HG02884 (cell line): ENCODE data around the gene STX8.

Source experiments
- ATAC-seq: cut with Tn5 transposase; IDR thresholded peaks from one replicate; pipeline ENCODE4 v1.9.1; 2021; ENCODE audit warnings: mild to moderate bottlenecking, moderate library complexity; ENCODE audit not compliant: unreplicated experiment

STX8 gene

GRCh38 chr17:9231449-9232154 lies 344.0 kb downstream of the STX8 start:
- ATAC-seq, result no peak

GRCh38 chr17:9230861-9231260 lies 344.8 kb downstream of the STX8 start:
- ATAC-seq, result no peak

GRCh38 chr17:9230346-9230745 lies 345.3 kb downstream of the STX8 start:
- no peak for ATAC-seq

GRCh38 chr17:9229826-9230201 lies 345.8 kb downstream of the STX8 start:
- no peak for ATAC-seq

DNA sequence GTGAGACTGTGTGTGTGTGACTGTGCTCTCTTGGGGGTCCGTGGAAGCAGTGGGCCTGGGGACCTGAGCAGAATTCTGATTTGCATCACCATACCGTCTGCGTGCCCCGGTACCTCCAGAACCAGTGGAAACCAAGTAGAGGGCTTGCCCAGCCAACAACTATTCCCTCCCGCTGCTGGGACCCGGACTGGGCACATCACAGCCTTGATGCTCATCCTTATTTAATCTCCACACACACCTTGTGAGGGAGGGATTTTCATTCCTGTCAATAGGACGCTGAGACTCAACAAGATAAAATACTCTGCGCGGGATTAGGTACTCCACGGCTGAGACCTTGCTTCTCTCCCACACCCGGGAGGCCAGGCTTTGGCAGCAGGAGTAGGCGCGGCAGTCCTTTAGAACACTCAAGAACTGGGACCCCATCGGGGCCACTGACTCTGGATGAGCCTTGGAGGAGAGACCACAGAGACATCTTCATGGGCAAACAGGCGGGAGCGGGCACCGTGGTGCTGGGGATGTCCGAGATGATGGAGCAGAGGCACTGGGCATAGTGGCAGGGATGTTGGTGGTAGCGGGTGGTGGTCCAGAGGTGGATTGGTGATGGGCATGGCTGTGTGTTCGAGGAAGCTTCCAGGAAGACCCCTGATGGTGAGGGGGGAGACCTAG lies 346.3 kb downstream of the STX8 start:
- ATAC-seq, result no peak

DNA sequence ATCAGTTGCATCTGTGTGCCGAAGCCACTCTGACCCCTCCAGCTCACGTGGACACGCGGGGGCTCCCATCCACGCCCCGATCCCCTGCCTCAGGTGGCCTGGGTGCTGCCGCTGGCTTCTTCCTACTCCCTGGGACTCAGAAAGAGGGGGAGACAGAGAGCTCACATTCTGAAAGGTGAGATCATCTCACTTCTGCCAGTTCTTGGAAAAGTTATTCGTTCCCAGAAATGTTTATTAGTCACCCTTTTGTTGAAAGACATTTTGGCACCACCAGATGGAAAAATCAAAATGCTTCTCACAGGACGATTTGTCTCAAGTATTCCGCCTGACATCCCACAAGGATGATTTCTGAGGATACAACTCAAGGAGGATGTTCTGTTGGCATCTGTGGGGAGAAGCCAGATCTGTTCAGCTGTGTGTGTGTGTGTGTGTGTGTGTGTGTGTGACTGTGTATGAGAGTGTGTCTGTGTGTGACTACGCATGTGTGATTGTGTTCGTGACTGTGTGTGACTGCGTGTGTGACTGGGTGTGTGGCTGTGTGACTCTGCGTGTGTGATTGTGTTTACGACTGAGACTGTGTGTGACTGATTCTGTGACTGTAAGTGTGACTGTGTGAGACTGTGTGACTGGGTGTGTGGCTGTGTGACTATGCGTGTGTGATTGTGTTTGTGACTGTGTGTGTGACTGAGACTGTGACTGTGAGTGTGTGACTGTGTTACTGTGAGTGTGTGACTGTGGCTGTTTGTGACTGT lies 347.0 kb downstream of the STX8 start:
- no peak for ATAC-seq

- ATAC-seq, result no peak
These were observed 347.7 kb downstream of the STX8 start for GRCh38 chr17:9227819-9228407.

- ATAC-seq, result no peak
These were observed 348.9 kb downstream of the STX8 start for GRCh38 chr17:9226794-9227135.

- no peak for ATAC-seq
These were observed 349.4 kb downstream of the STX8 start for GRCh38 chr17:9226130-9226793.

DNA sequence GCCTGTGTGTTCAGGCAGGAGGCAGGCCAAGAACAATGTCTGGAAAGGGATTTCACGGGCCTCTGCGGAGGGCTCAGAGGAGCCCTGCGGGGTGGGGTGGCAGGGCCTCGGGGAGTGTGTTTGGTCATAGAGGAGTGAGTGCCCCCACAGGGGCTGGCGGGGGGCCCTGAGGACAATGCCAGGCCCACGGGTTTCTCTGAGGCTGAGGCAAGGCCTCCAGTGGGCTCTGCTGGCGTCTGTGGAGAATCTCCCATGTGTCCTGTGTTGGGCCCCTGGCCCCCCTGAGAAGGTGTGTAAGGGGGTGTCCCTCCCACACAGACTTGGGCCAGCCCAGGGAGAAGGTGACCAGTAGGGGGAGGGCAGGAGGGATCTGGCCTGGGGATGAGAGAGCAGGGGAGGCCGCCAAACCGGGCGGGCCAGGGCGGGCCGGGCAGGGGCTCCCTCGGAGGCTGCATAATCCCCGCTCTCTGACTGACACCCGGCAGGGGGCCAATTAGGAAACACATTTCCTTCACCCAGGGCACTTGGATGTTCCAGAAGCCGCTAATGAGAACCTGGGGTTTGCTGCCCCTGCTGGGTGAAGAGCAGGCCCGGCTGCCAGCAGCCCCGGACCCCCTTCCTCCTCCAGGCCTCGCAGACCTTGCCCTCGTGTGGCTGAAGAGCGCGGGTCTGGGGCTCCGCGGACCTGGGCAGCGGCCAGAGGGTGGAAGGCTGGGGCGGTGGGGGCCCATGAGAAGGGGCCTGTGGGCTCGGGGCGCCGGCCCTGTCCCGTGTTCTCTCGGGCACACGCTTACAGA lies 350.1 kb downstream of the STX8 start:
- no peak for ATAC-seq

- ATAC-seq, result no peak
These were observed 351.1 kb downstream of the STX8 start for GRCh38 chr17:9224485-9224884.

DNA sequence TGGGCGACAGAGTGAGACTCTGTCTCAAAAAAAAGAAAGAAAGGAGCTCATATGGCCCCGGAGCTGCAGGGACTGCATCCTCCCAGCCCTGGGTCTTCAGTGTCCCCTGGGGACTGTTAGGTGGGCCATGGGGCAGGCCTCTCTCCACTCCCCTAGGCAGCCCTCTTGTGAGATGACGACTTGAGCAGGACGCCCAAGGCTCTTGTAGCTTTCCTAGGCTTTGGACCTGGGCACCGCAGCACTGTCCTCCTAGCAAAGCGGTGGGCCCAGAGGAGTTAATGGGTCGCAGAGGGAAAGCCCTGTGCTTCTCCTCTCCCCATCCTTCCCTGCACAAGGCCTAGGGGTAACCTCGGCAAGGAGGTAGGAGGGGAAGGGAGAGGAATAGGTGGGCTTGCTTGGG lies 352.1 kb downstream of the STX8 start:
- no peak for ATAC-seq

DNA sequence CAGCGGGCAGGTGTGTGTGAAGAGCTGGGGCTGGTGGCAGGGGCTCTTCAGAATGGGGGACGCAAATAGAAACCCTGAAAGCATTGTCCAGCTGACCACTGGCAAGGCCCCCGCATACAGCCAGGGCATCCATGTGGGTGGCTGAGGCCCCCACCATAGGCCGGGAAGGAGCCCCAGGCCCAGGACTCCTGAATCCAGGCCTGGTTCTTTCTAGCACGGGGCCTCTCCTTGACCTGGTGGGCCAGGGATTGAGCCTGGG lies 353.8 kb downstream of the STX8 start:
- ATAC-seq, result no peak

DNA sequence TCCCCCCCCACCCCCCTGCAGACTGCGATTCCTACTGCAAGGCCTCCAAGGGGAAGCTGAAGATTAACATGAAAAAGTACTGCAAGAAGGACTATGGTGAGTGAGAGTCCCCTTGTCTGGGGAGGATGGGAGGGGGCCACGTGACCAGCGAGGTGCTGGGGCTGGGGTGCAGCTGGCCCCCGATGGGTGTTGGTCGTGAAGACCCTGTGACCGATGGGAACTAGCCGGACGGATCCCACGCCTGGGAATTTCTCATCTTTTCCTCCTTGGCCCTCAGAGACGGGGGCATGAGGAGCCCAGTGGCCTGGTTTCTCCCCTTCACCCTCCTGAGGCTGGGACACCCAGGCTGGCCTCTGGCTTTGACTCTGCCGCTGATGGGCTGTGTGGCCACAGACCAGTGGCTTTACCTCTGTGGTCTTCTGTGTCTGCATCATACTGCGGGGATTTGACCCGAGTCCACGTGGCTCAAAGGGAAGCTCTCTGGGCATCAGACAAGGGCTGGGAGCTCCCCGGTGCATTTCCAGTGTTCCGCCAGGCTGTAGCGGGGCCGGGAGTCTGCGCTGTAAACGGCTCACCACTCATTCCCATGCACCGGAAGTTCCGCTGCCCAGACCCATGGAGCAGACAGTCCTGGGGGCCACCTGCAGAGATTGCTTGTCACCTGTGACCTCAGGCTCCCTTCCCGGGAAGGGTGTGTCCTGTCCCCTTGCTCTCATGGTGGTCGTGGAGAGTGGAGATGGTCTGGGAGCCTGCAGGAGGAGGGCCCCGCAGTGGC lies 354.3 kb downstream of the STX8 start:
- ATAC-seq, result no peak

DNA sequence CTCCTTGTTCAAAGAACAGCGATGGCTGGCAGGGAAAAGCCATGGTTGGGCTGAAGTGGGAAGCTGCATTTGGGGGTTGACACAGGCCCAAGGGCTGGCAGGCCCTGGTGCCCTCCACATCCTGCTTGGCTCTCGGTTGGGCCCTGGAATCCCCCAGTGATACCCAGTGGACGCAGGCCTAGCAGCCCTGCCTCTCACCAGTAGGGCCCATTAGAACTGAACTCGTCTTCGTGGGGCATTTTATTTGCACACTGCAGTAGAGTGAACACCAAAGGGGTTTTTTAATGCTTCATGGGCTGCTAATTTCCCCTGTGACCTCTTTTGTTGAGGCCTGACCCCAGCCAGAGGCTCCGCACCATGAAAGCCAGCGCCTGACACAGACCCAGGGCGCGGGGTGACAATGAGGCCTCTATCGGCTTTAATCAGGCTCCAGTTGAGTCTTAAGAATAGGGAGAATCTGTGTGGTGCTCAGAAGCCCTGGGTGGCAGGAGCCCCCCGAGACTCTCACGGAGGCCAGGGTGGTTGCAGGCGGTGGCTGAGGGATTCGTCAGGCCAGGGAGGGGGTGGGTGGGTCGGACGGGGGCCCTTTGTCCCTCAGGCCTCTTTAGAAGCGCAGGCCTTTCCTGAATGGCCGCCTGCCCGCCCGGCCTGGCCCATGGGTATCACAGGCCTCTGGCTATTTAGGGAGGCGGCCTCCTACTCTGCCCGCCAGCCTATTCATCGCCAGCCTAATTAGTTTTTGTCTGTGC lies 355.0 kb downstream of the STX8 start:
- no peak for ATAC-seq

DNA sequence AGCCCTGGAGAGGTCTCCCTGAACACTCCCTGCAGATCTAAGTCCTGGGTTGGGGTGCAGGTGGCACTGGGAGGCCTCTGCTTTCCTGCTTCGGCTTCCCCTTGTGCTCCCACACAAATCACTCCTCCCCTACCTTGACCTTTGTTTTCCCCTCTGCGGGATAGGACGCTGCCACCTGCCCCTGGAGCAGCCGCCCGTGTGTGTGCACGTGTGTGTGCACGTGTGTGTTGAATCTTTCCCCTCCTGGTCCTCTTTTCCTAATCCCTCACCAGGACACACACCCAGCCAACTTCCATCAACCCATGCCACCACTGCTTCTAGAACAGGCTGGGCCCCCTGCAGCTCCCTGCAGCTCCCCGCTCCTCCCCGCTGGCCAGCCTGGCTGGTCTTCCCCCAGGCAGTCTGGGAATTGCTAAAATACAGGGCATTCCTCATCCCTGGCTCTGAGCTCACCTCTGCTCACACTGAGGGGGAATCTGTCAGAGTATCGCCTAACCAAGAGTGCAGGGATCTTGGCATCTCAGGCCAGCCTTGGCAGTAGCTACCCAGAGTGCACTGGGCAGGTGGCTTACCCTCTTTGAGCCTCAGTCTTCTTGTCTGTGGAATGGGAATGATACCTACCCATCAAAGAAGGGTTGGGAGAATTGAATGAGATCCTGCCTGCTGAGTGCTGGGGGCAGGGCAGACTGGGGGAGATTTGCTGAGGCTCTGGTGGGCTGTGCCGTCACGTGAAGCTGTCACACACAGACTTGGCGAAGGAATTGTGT lies 355.8 kb downstream of the STX8 start:
- ATAC-seq, result no peak

DNA sequence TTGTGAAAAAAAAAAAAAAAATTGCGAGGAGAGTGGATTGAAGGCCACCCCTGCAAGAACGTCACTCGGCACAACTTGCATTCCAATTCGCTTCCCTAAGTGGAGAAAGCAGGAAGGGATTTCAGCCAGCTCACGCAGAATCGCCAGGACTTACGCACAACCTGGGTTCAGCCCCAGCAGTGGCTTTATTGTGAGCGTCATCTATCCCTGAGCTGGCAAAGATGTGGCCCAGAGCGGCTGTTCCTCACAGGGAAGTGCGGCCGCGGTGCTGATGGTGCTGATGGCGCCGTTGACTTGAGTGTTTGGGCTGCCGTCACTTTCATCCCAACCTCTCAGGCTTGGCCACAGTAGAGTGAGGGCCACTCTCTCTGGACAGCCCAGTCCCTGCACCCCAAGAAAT lies 356.7 kb downstream of the STX8 start:
- ATAC-seq, result no peak

- no peak for ATAC-seq
These were observed 357.5 kb downstream of the STX8 start for GRCh38 chr17:9218064-9218635.
